Right lobe of liver (tissue), 6 donors: ENCODE results near the gene ASH1L. TPM values are rescaled to one million over a fixed set of nuclear protein-coding genes. Genes with fewer than 3 reads are reported as not detected.
"Not testable (repeated sequence)": the region's sequence is repeated elsewhere in the genome, so short reads cannot be mapped to it uniquely, and the experiment has no call there.

Experiments used
- ATAC-seq, 4 donors: fragments of 200-7000 bp; cut with Tn5 transposase; one replicate each; pipeline ENCODE4 v1.9.1; 2020; ENCODE audit warnings: mild to moderate bottlenecking in 4 of 4, moderate library complexity in 4 of 4
- DNase-seq, 3 donors: peaks; one replicate each; pipeline ENCODE4 v3.0.0-alpha.2; 2020
- H3K27ac ChIP-seq, 3 donors: fragments of 200-600 bp; one replicate each; pipeline ENCODE4 v1.8.0; 2022
- H3K27me3 ChIP-seq, 2 donors: fragments of 200-600 bp; one replicate each; pipeline ENCODE4 v1.8.0; 2022
- H3K36me3 ChIP-seq, 4 donors: fragments of 200-600 bp; sonication (generic) in 1 of 4; one replicate each; pipeline versions ENCODE4 v1.5.1 to v1.8.0; 2017 to 2022; ENCODE audit warnings: control low read depth in 1 of 4
- H3K4me1 ChIP-seq, 4 donors: fragments of 200-600 bp; sonication (generic) in 1 of 4; one replicate each; pipeline versions ENCODE4 v1.5.1 to v1.8.0; 2017 to 2022; ENCODE audit warnings: control low read depth in 1 of 4
- H3K4me3 ChIP-seq, 3 donors: fragments of 200-600 bp; one replicate each; pipeline ENCODE4 v1.8.0; 2022
- H3K9me3 ChIP-seq, 4 donors: fragments of 200-600 bp; sonication (generic) in 1 of 4; one replicate each; pipeline versions ENCODE4 v1.5.1 to v1.8.0; 2017 to 2022; ENCODE audit warnings: control low read depth in 1 of 4
- CTCF ChIP-seq, 4 donors: fragments of 200-600 bp in 3 of 4; fragments of 450-650 bp in 1 of 4; IDR thresholded peaks; one replicate each; pipeline versions ENCODE4 v1.5.1 to v1.8.0; 2016 to 2022; ENCODE audit warnings: antibody characterized with exemption in 4 of 4, mild to moderate bottlenecking in 2 of 4
- POLR2A ChIP-seq: fragments of 450-650 bp; IDR thresholded peaks from one replicate; pipeline ENCODE4 v1.6.1; 2017; ENCODE audit warnings: antibody characterized with exemption, mild to moderate bottlenecking
- WGBS: methylation state at CpG from one replicate; pipeline ENCODE4 v1.1.6; 2018; ENCODE audit warnings: low coverage, low lambda C conversion rate; ENCODE audit not compliant: insufficient coverage; ENCODE audit errors: missing lambda C conversion rate; 5-methylcytosine and 5-hydroxymethylcytosine counted together
- intact Hi-C, 2 donors: fragments of 100-400 bp; cut with DNase I; formaldehyde crosslinking; loops; one replicate each; pipeline versions ENCODE4 v1.11.2 to v1.14.1; 2022
- total RNA-seq, 6 experiments: library from RNA; depleted of rRNA in 2 of 6; stranded (reverse); fragments of >200 nt in 2 of 6; fragmentation: NEBNext Ultra II Directional in 3 of 6; extraction: Animal tissue kit (Norgen Biotek cat#: 25700) in 3 of 6; gene quantifications; one replicate each; pipeline versions ENCODE4 v1.1.0 to v1.2.4, GENCODE V29; 2016 to 2023
- donor health status: DM: no; HTN: yes; CAD: no.
- donor health status: DM: no; HTN: no; CAD: no.
- donor health status: DM: no; HTN: no; CAD: no.
- donor health status: DM: no; HTN: yes; CAD: no.
- donor health status: DM: no; HTN: yes; CAD: no.

ASH1L gene
- total RNA-seq, 6 experiments from 2014 or later, result 13.9 to 24.3 (median 17.6) TPM

- H3K27me3 ChIP-seq, result no peaks in the 10 kb centered on the region
- DNase-seq (no peak), ATAC-seq (peak in 2 of 4 donors; percentile 43 to 53)
- peak overlapping the region in 1 of 3 donors; percentile 30 for H3K27ac ChIP-seq
- no peaks in the 10 kb centered on the region for H3K4me1 ChIP-seq
- no peak overlapping the region for H3K4me3 ChIP-seq
- WGBS, result 60% methylated on average over 4 of the region's 5 CpGs
- H3K9me3 ChIP-seq, result no peaks in the 10 kb centered on the region
- H3K36me3 ChIP-seq, result peaks cover 0 to 19% (median 6%) of the 10 kb centered on the region in 4 donors
- TF ChIP-seq POLR2A (no peak), CTCF (IDR thresholded peaks at IDR 0.05) (no peak)
- intact Hi-C loops, result no loop called here
Observed at GRCh38 chr1:155392898-155393411, 169.6 kb downstream of the ASH1L start.

DNA sequence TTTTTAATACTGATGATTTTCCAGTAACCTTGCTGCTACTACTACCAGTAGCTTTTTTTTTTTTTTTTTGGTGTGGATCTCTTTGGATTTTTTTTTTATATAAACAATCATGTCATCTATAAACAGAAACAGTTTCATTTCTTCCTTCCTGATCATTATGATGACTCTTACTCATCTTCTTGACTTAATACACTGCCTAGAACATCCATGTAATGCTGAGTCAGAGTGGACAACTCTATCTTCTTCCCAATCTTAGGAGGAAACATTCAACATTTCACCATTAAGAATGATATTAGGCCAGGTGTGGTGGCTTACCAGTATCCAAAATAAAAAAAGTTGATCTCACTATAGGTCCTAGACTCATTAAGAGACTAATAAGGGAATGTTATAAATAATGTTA, 172.8 kb downstream of the ASH1L start:
- DNase-seq, result no peak
- TF ChIP-seq CTCF (IDR thresholded peaks at IDR 0.05) (no peak), POLR2A (no peak)
- H3K4me3 ChIP-seq, result no peak overlapping the region
- no peak for ATAC-seq
- intact Hi-C loops, result no loop called here
- H3K27me3 ChIP-seq, result no peaks in the 10 kb centered on the region
- peaks cover 0 to 11% (median 4%) of the 10 kb centered on the region in 4 donors for H3K36me3 ChIP-seq
- H3K27ac ChIP-seq, result no peak overlapping the region
- H3K9me3 ChIP-seq, result no peaks in the 10 kb centered on the region
- H3K4me1 ChIP-seq, result no peaks in the 10 kb centered on the region

DNA sequence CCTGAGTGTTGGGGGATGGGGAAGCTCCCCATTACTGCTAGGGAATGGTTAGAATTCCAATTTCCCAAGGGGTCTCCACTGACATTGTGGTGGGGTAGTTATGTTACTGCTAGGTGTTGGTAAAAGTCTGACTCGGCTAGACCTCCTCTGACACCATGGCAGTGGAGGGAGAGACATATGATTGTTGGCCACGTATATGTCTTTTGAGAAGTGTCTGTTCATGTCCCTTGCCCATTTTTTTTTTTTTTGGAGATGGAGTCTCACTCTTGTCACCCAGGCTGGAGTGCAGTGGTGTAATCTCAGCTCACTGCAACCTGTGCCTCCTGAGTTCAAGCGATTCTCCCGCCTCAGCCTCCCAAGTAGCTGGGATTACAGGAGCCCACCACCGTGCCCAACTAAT, 176.8 kb downstream of the ASH1L start:
- H3K4me3 ChIP-seq, DNase-seq, ATAC-seq, H3K27me3 ChIP-seq, intact Hi-C loops, H3K36me3 ChIP-seq, H3K27ac ChIP-seq, H3K4me1 ChIP-seq, H3K9me3 ChIP-seq: not testable (repeated sequence)
- WGBS, result 93% methylated on average over 2 of the region's 5 CpGs

GRCh38 chr1:155383406-155383805, 179.2 kb downstream of the ASH1L start:
- ATAC-seq (no peak), DNase-seq (no peak)
- TF ChIP-seq CTCF (IDR thresholded peaks at IDR 0.05), result no peak
- TF ChIP-seq POLR2A, result no peak
- Histone ChIP-seq H3K9me3 (no peaks in the 10 kb centered on the region), H3K36me3 (peaks cover 0 to 10% (median 5%) of the 10 kb centered on the region in 4 donors), H3K4me1 (no peaks in the 10 kb centered on the region), H3K27ac (no peak overlapping the region), H3K27me3 (no peaks in the 10 kb centered on the region), H3K4me3 (no peak overlapping the region)
- 81% methylated on average over 1 of the region's 1 CpG for WGBS
- intact Hi-C loops, result no loop called here

GRCh38 chr1:155379631-155380090, 182.9 kb downstream of the ASH1L start:
- H3K27me3 ChIP-seq, result no peaks in the 10 kb centered on the region
- no peak overlapping the region for H3K27ac ChIP-seq
- TF ChIP-seq POLR2A, result no peak
- no peak for TF ChIP-seq CTCF (IDR thresholded peaks at IDR 0.05)
- no peak for DNase-seq
- ATAC-seq, result peak in 1 of 4 donors; percentile 23
- intact Hi-C loops, result no loop called here
- H3K9me3 ChIP-seq, result no peaks in the 10 kb centered on the region
- H3K4me3 ChIP-seq, result no peak overlapping the region
- H3K36me3 ChIP-seq, result peaks cover 0 to 45% (median 19%) of the 10 kb centered on the region in 4 donors
- H3K4me1 ChIP-seq, result no peaks in the 10 kb centered on the region
